K562 (cell line): Measurements from ENCODE around the gene CMIP. TPM values are rescaled to one million over a fixed set of nuclear protein-coding genes. Genes with fewer than 3 reads are reported as not detected.

Experiments
- ATAC-seq: fragments of 200-7000 bp; cut with Tn5 transposase; 3 replicates; pipeline ENCODE4 v1.9.1; 2020; ENCODE audit warnings: moderate library complexity
- BruUV-seq: library from RNA; stranded (reverse); fragments of 400-500 nt; replicated peaks from 2 replicates; lab custom pipeline; 2021; lab: Mats Ljungman, UMichigan
- CTCF ChIA-PET: fragments of 300-600 bp; formaldehyde crosslinking; extraction: SDS; loops from one replicate; lab custom pipeline; 2021; ENCODE audit warnings: low intra/inter-chr PET ratio; lab: Yijun Ruan, JAX
- POLR2A ChIA-PET: fragments of 300-600, 350-650 bp; sonication (Branson Sonifier 250); formaldehyde crosslinking; extraction: SDS; loops from one replicate; lab custom pipeline; 2021; ENCODE audit warnings: antibody characterized with exemption, inconsistent platforms; lab: Yijun Ruan, JAX
- DNase-seq, 4 experiments: peaks; one replicate each; pipeline versions ENCODE4 v3.0.0 to v3.0.0-alpha.2; 2011 to 2018; ENCODE audit warnings: low spot score in 3 of 4, mixed read lengths in 3 of 4; ENCODE audit errors: extremely low read depth in 1 of 4
- FAIRE-seq: peaks from 2 replicates; lab custom pipeline; 2011; peaks lifted over from hg19 to GRCh38; lab: Jason Lieb, UNC
- H2AFZ ChIP-seq: 2 replicates; pipeline ENCODE4 v1.6.0; 2011; ENCODE audit warnings: low read depth, low read length, control low read depth, inconsistent platforms
- H3K27ac ChIP-seq: fragments of 200-600 bp; 3 replicates; pipeline ENCODE4 v1.8.0; 2011; ENCODE audit warnings: low read depth, mild to moderate bottlenecking, control low read depth, inconsistent platforms, low read length, moderate library complexity, mixed read lengths; ENCODE audit errors: extremely low read depth
- H3K27me3 ChIP-seq, 2 experiments: fragments of 300-600 bp in 1 of 2; 2 replicates in 1 of 2; 3 replicates in 1 of 2; pipeline versions ENCODE4 v1.6.0 to v1.8.0; 2011; ENCODE audit warnings: inconsistent platforms in 2 of 2, low read length in 2 of 2, mild to moderate bottlenecking in 1 of 2, mixed read lengths in 1 of 2, moderate library complexity in 1 of 2; ENCODE audit not compliant: control insufficient read depth in 2 of 2, insufficient read depth in 2 of 2
- H3K36me3 ChIP-seq: fragments of 300-600 bp; 3 replicates; pipeline ENCODE4 v1.8.0; 2011; ENCODE audit warnings: mild to moderate bottlenecking, low read length, inconsistent platforms; ENCODE audit not compliant: control insufficient read depth, insufficient read depth
- H3K4me1 ChIP-seq, 2 experiments: fragments of 200-600 bp in 1 of 2; replicated peaks in 1 of 2; 2 replicates in 1 of 2; 3 replicates in 1 of 2; pipeline versions ENCODE4 v1.5.1 to v1.8.0; 2011; ENCODE audit warnings: inconsistent platforms in 2 of 2, low read length in 2 of 2, mild to moderate bottlenecking in 1 of 2, mixed read lengths in 1 of 2, moderate library complexity in 1 of 2; ENCODE audit not compliant: control insufficient read depth in 2 of 2, insufficient read depth in 2 of 2
- H3K4me2 ChIP-seq: 2 replicates; pipeline ENCODE4 v1.6.1; 2011; ENCODE audit warnings: low read length, control low read depth, inconsistent platforms, mixed read lengths; ENCODE audit not compliant: insufficient read depth
- H3K4me3 ChIP-seq: fragments of 200-600 bp; sonication (generic), shearing (Covaris generic); 2 replicates; pipeline ENCODE4 v1.5.1; 2016; ENCODE audit warnings: control low read depth, inconsistent platforms
- H3K79me2 ChIP-seq: fragments of 200-600 bp; 3 replicates; pipeline ENCODE4 v1.8.0; 2011; ENCODE audit warnings: low read length, inconsistent platforms; ENCODE audit not compliant: control insufficient read depth, insufficient read depth
- H3K9ac ChIP-seq, 2 experiments: 2 replicates each; pipeline versions ENCODE4 v1.6.0 to v1.6.1; 2011; ENCODE audit warnings: low read depth in 2 of 2, low read length in 2 of 2, control low read depth in 1 of 2, inconsistent platforms in 1 of 2, mild to moderate bottlenecking in 1 of 2, mixed read lengths in 1 of 2; ENCODE audit not compliant: insufficient read depth in 1 of 2
- H3K9me1 ChIP-seq: one replicate; pipeline ENCODE4 v1.6.0; 2011; ENCODE audit warnings: inconsistent platforms, mild to moderate bottlenecking, low read length, moderate library complexity; ENCODE audit not compliant: control insufficient read depth, insufficient read depth
- H3K9me3 ChIP-seq: replicated peaks from 2 replicates; pipeline ENCODE4 v1.5.1; 2011; ENCODE audit warnings: low read depth, low read length, inconsistent platforms; ENCODE audit not compliant: control insufficient read depth, insufficient read depth
- H4K20me1 ChIP-seq: replicated peaks from 2 replicates; pipeline ENCODE4 v1.6.1; 2011; ENCODE audit warnings: low read length, inconsistent platforms, mixed read lengths; ENCODE audit not compliant: control insufficient read depth, insufficient read depth
- ARID1B ChIP-seq: fragments of 450-650 bp; IDR thresholded peaks from 2 replicates; pipeline ENCODE4 v1.6.1; 2016; ENCODE audit warnings: antibody characterized with exemption, mild to moderate bottlenecking, inconsistent platforms
- BCLAF1 ChIP-seq, 2 experiments: fragments of 450-650 bp in 1 of 2; IDR thresholded peaks; 2 replicates each; pipeline ENCODE4 v1.6.1; 2011 to 2017; ENCODE audit warnings: low read depth in 2 of 2, antibody characterized with exemption in 1 of 2, borderline replicate concordance in 1 of 2, low read length in 1 of 2, mild to moderate bottlenecking in 1 of 2, mixed read lengths in 1 of 2; ENCODE audit not compliant: control insufficient read depth in 1 of 2
- EP400 ChIP-seq: fragments of 450-650 bp; IDR thresholded peaks from 2 replicates; pipeline ENCODE4 v1.6.1; 2017; ENCODE audit warnings: antibody characterized with exemption, mild to moderate bottlenecking, moderate library complexity
- GABPA ChIP-seq: fragments of 200-800 bp; sonication (Bioruptor generic); conservative IDR thresholded peaks from 2 replicates; pipeline ENCODE4 v1.6.1; 2016; ENCODE audit warnings: low read depth, missing genetic modification characterization, missing compliant biosample characterization
- HIVEP1 ChIP-seq: fragments of 250-450 bp; sonication (Bioruptor Pico); IDR thresholded peaks from 2 replicates; pipeline ENCODE4 v1.4.0; 2020; ENCODE audit warnings: mild to moderate bottlenecking
- NR2C1 ChIP-seq, 2 experiments: fragments of 450-650 bp; IDR thresholded peaks; 2 replicates each; pipeline ENCODE4 v1.6.1; 2017; ENCODE audit warnings: mild to moderate bottlenecking in 2 of 2, antibody characterized with exemption in 1 of 2, inconsistent platforms in 1 of 2, missing compliant biosample characterization in 1 of 2, missing genetic modification characterization in 1 of 2
- TAL1 ChIP-seq: fragments of 450-650 bp; IDR thresholded peaks from 2 replicates; pipeline ENCODE4 v1.6.1; 2016; ENCODE audit warnings: mild to moderate bottlenecking
- USF1 ChIP-seq: sonication (generic); formaldehyde crosslinking; IDR thresholded peaks from 2 replicates; pipeline ENCODE4 v1.9.0; 2022; ENCODE audit warnings: mild to moderate bottlenecking, missing genetic modification reagents
- USF2 ChIP-seq: sonication (generic); formaldehyde crosslinking; IDR thresholded peaks from 2 replicates; pipeline ENCODE4 v1.5.0; 2020; ENCODE audit warnings: missing genetic modification reagents
- ZBTB17 ChIP-seq: fragments of 450-650 bp; formaldehyde crosslinking; IDR thresholded peaks from 2 replicates; pipeline ENCODE4 v1.4.0; 2020; ENCODE audit warnings: mild to moderate bottlenecking
- ZC3H4 ChIP-seq: sonication (generic); formaldehyde crosslinking; IDR thresholded peaks from 2 replicates; pipeline ENCODE4 v1.9.0; 2021; ENCODE audit warnings: missing genetic modification reagents, borderline replicate concordance
- ZNF444 ChIP-seq: fragments of 250-450 bp; sonication (Bioruptor Pico); IDR thresholded peaks from 2 replicates; pipeline ENCODE4 v1.4.0; 2020; ENCODE audit warnings: mild to moderate bottlenecking, moderate library complexity
- WGBS: fragments of 100-300 bp; shearing (Covaris generic); methylation state at CpG from one replicate; pipeline ENCODE4 v1.1.6; 2016; ENCODE audit warnings: low coverage, mixed read lengths; ENCODE audit not compliant: insufficient coverage; ENCODE audit errors: missing lambda C conversion rate; 5-methylcytosine and 5-hydroxymethylcytosine counted together
- in situ Hi-C: fragments of 300-500 bp; cut with MboI; formaldehyde crosslinking; loops from 4 replicates; pipeline ENCODE4 v1.15.0; 2018; ENCODE audit warnings: inconsistent platforms, mixed read lengths
- intact Hi-C: fragments of 100-400 bp; cut with micrococcal nuclease; formaldehyde crosslinking; loops from 2 replicates; pipeline ENCODE4 v1.14.2; 2022
- polyA plus RNA-seq, 8 experiments: library from polyadenylated mRNA; depleted of rRNA in 4 of 8; stranded (reverse) in 5 of 8; unstranded in 3 of 8; fragments of >200 nt; fragmentation: Nextera tagmentation in 2 of 8; fragmentation: Illumina TruSeq in 1 of 8; extraction: Ambion mirVana in 2 of 8; extraction: Trizol in 1 of 8; gene quantifications; 2 replicates each; pipeline versions ENCODE4 v1.2.1 to v1.2.3, GENCODE V29; 2011 to 2014; ENCODE audit warnings: inconsistent platforms in 1 of 8, missing spikeins in 1 of 8
- total RNA-seq, 7 experiments: library from RNA; depleted of rRNA in 6 of 7; stranded (reverse); fragments of >200 nt in 6 of 7; fragmentation: Illumina TruSeq in 2 of 7; extraction: Trizol in 2 of 7; gene quantifications; 2 replicates each; pipeline versions ENCODE4 v1.2.1 to v1.2.3, GENCODE V29; 2011 to 2021; ENCODE audit warnings: low replicate concordance in 1 of 7
- TF ChIP-seq, protein P1 (sequence below): fragments of 450-650 bp; IDR thresholded peaks from 2 replicates; pipeline ENCODE4 v1.6.1; 2016; ENCODE audit warnings: borderline replicate concordance

CMIP gene
- total and polyA plus RNA-seq, 9 of the 15 experiments (the other 6 are each of a cell fraction or from before 2014, with no cell fraction given) = 0.94 to 82.5 (median 10.3) TPM

- WGBS = 54% methylated on average over 4 of the region's 4 CpGs
- no TSS peak for BruUV-seq
- DNase-seq (no peak), FAIRE-seq (no peak), ATAC-seq (no peak)
- Histone ChIP-seq H2AFZ (peak overlapping the region; percentile 95), H3K27ac (no peak overlapping the region), H3K79me2 (no peaks in the 10 kb centered on the region), H3K4me1 (peaks cover 18 to 23% of the 10 kb centered on the region in 2 experiments), H3K9ac (no peak overlapping the region), H3K4me2 (no peak overlapping the region), H3K4me3 (no peak overlapping the region), H3K36me3 (no peaks in the 10 kb centered on the region), H4K20me1 (no peaks in the 10 kb centered on the region), H3K27me3 (no peaks in the 10 kb centered on the region), H3K9me1 (no peaks in the 10 kb centered on the region), H3K9me3 (peaks cover 6% of the 10 kb centered on the region)
- in situ Hi-C loops (loop anchor here (25.0 kb wide), 2 partner anchors 733 to 1208 kb away; partner anchors contain the start of genes CENPN, CMC2 and DYNLRB2), intact Hi-C loops (no loop called here)
- ChIA-PET POLR2A (interaction anchor here (0.8 to 1.2 kb wide), 2 partner anchors 7 to 858 kb away, joined by 3 read pairs; no protein-coding TSS in a partner anchor), CTCF (no interaction called here)
- TF ChIP-seq TAL1 = no peak
- TF ChIP-seq USF1 (CRISPR knock-in tag) = peak; percentile 68
- no peak for TF ChIP-seq ZBTB17 (CRISPR knock-in tag)
- no peak for TF ChIP-seq HIVEP1 (CRISPR knock-in tag)
- no peak for TF ChIP-seq EP400
- peak; percentile 60; the same call in 1 of the 2 replicates for TF ChIP-seq GABPA (tag)
- 0 out of 2 replicates have a peak, but pooled peaks have one; percentile 26 for TF ChIP-seq USF2 (CRISPR knock-in tag)
- TF ChIP-seq BCLAF1 (IDR thresholded peaks at IDR 0.05; ENCODE audit: borderline replicate concordance in 1 of 2, control insufficient read depth in 1 of 2, low read depth in 2 of 2, low read length in 1 of 2) = no peak
- no peak for TF ChIP-seq ARID1B
- no peak for TF ChIP-seq ZNF444 (CRISPR knock-in tag)
- TF ChIP-seq, protein P1, sequence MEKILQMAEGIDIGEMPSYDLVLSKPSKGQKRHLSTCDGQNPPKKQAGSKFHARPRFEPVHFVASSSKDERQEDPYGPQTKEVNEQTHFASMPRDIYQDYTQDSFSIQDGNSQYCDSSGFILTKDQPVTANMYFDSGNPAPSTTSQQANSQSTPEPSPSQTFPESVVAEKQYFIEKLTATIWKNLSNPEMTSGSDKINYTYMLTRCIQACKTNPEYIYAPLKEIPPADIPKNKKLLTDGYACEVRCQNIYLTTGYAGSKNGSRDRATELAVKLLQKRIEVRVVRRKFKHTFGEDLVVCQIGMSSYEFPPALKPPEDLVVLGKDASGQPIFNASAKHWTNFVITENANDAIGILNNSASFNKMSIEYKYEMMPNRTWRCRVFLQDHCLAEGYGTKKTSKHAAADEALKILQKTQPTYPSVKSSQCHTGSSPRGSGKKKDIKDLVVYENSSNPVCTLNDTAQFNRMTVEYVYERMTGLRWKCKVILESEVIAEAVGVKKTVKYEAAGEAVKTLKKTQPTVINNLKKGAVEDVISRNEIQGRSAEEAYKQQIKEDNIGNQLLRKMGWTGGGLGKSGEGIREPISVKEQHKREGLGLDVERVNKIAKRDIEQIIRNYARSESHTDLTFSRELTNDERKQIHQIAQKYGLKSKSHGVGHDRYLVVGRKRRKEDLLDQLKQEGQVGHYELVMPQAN = no peak
- peak; percentile 38; the same call in 1 of the 2 replicates for TF ChIP-seq NR2C1 (IDR thresholded peaks at IDR 0.05)
- TF ChIP-seq NR2C1 (tag; IDR thresholded peaks at IDR 0.05) = peak; percentile 62
- TF ChIP-seq ZC3H4 = no peak
Observed at GRCh38 chr16:81744911-81745310, 300.3 kb downstream of the CMIP start.
